OCI-LY1 (cell line): ENCODE data around the gene PARL.
A peak's percentile ranks its signal among the peaks of the same experiment; 100 is the strongest.

ENCODE experiments used
- CTCF ChIP-seq: fragments of 200-600 bp; sonication (generic), shearing (Covaris generic); IDR thresholded peaks from 2 replicates; pipeline ENCODE4 v1.5.1; 2017; ENCODE audit warnings: mild to moderate bottlenecking, antibody characterized with exemption, low read length, moderate library complexity, mixed read lengths
- EZH2 ChIP-seq: fragments of 200-600 bp; sonication (generic), shearing (Covaris generic); IDR thresholded peaks from 2 replicates; pipeline ENCODE4 v1.8.0; 2017; ENCODE audit warnings: borderline replicate concordance, mixed run types, mild to moderate bottlenecking, antibody characterized with exemption, low read length, moderate library complexity, mixed read lengths

- no peak for TF ChIP-seq EZH2
- TF ChIP-seq CTCF = peak; percentile 53
These were observed 67.0 kb downstream of the PARL start for GRCh38 chr3:183817639-183818038.
